Vagina (tissue), 2 donors: Measurements from ENCODE around the gene PISD.

Experiments
- CTCF ChIP-seq, 3 experiments: fragments of 450-650 bp in 2 of 3; fragments of 200-600 bp in 1 of 3; sonication (generic) in 1 of 3; IDR thresholded peaks; one replicate each; pipeline ENCODE4 v1.5.1; 2017 to 2019; ENCODE audit warnings: antibody characterized with exemption in 3 of 3, mild to moderate bottlenecking in 2 of 3, moderate library complexity in 2 of 3
- POLR2AphosphoS5 ChIP-seq, 2 donors: sonication (generic); formaldehyde crosslinking; IDR thresholded peaks; one replicate each; pipeline ENCODE4 v1.9.0; 2017; ENCODE audit warnings: antibody characterized with exemption in 2 of 2, mild to moderate bottlenecking in 2 of 2, low read depth in 1 of 2; ENCODE audit not compliant: insufficient read depth in 1 of 2

DNA sequence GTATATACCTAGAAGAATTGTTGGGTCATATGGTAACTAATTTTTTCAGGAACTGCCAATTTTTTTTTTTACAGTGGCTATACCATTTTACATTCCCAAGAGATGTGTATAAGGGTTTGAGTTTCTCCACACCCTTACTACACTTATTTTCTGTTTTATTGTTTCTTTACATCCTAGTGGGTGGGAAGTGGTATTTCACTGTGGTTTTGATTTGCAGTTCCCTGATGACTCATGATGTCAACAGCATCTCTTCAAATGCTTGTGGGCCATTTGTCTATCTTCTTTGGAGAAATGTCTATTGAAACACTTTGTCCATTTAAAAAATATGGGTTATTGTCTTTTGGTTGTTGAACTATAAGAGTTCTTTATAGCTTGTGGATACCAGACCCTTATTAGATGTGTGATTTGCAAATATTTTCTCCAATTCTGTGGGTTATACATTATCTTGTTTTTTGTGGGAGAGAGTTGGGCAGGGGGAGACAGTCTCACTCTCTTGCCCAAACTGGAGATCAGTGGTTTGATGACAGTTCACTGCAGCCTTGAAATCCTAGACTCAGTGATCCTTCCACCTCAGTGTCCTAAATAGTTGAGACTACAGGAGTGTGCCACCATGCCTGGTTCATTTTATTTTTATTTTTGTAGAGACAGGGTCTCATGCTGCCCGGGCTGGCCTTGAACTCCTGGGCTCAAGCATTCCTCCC, 30.3 kb upstream of the PISD start:
- no peak for TF ChIP-seq CTCF (IDR thresholded peaks at IDR 0.05)
- TF ChIP-seq POLR2AphosphoS5 (IDR thresholded peaks at IDR 0.05; ENCODE audit: insufficient read depth in 1 of 2, low read depth in 1 of 2) = no peak
